GM23338 (cell line): ENCODE measurements around the gene MTARC1.

Source experiments
- CREB1 ChIP-seq: fragments of 250-450 bp; sonication (Bioruptor Pico); IDR thresholded peaks from 2 replicates; pipeline ENCODE4 v1.5.0; 2020; ENCODE audit warnings: low read depth, mild to moderate bottlenecking, moderate library complexity
- CTCF ChIP-seq, 2 experiments: fragments of 200-600 bp in 1 of 2; sonication (generic) in 1 of 2; conservative IDR thresholded peaks; 2 replicates each; pipeline versions ENCODE4 v1.5.1 to v1.6.1; 2016 to 2017; ENCODE audit warnings: antibody characterized with exemption in 2 of 2, low read depth in 2 of 2, mild to moderate bottlenecking in 2 of 2, moderate library complexity in 1 of 2
- ETS1 ChIP-seq: IDR thresholded peaks from 2 replicates; pipeline ENCODE4 v1.6.1; 2016; ENCODE audit warnings: antibody characterized with exemption
- EZH2 ChIP-seq: fragments of 200-600 bp; sonication (generic); IDR thresholded peaks from one replicate; pipeline ENCODE4 v1.8.0; 2017; ENCODE audit warnings: antibody characterized with exemption, mild to moderate bottlenecking, low read depth; ENCODE audit not compliant: unreplicated experiment
- EZH2phosphoT487 ChIP-seq: fragments of 200-600 bp; sonication (generic); IDR thresholded peaks from one replicate; pipeline ENCODE4 v1.8.1; 2018; ENCODE audit warnings: antibody characterized with exemption; ENCODE audit not compliant: unreplicated experiment
- JUNB ChIP-seq: IDR thresholded peaks from one replicate; pipeline ENCODE4 v1.6.1; 2016; ENCODE audit warnings: antibody characterized with exemption; ENCODE audit not compliant: unreplicated experiment
- NANOG ChIP-seq: IDR thresholded peaks from 2 replicates; pipeline ENCODE4 v1.6.1; 2016; ENCODE audit warnings: antibody characterized with exemption, borderline replicate concordance
- POLR2AphosphoS5 ChIP-seq: IDR thresholded peaks from 2 replicates; pipeline ENCODE4 v1.6.1; 2016; ENCODE audit warnings: antibody characterized with exemption, low read depth
- ZNF114 ChIP-seq: fragments of 250-450 bp; sonication (Bioruptor Pico); IDR thresholded peaks from 2 replicates; pipeline ENCODE4 v1.5.0; 2020; ENCODE audit warnings: mild to moderate bottlenecking, moderate library complexity
- ZNF331 ChIP-seq: fragments of 250-450 bp; sonication (Bioruptor Pico); IDR thresholded peaks from 2 replicates; pipeline ENCODE4 v1.5.0; 2020; ENCODE audit warnings: low read depth, mild to moderate bottlenecking, moderate library complexity
- TF ChIP-seq, protein P1 (sequence below): IDR thresholded peaks from one replicate; pipeline ENCODE4 v1.6.1; 2018; ENCODE audit warnings: antibody characterized with exemption; ENCODE audit not compliant: unreplicated experiment
- TF ChIP-seq, protein P2 (sequence below): fragments of 250-450 bp; sonication (Bioruptor Pico); IDR thresholded peaks from 2 replicates; pipeline ENCODE4 v1.5.0; 2020; ENCODE audit warnings: mild to moderate bottlenecking, moderate library complexity

- TF ChIP-seq POLR2AphosphoS5 = no peak
- TF ChIP-seq CTCF (conservative IDR thresholded peaks at IDR 0.05; ENCODE audit: low read depth in 2 of 2) = no peak
- no peak for TF ChIP-seq ETS1
- TF ChIP-seq EZH2phosphoT487 = no peak
- TF ChIP-seq, protein P1, sequence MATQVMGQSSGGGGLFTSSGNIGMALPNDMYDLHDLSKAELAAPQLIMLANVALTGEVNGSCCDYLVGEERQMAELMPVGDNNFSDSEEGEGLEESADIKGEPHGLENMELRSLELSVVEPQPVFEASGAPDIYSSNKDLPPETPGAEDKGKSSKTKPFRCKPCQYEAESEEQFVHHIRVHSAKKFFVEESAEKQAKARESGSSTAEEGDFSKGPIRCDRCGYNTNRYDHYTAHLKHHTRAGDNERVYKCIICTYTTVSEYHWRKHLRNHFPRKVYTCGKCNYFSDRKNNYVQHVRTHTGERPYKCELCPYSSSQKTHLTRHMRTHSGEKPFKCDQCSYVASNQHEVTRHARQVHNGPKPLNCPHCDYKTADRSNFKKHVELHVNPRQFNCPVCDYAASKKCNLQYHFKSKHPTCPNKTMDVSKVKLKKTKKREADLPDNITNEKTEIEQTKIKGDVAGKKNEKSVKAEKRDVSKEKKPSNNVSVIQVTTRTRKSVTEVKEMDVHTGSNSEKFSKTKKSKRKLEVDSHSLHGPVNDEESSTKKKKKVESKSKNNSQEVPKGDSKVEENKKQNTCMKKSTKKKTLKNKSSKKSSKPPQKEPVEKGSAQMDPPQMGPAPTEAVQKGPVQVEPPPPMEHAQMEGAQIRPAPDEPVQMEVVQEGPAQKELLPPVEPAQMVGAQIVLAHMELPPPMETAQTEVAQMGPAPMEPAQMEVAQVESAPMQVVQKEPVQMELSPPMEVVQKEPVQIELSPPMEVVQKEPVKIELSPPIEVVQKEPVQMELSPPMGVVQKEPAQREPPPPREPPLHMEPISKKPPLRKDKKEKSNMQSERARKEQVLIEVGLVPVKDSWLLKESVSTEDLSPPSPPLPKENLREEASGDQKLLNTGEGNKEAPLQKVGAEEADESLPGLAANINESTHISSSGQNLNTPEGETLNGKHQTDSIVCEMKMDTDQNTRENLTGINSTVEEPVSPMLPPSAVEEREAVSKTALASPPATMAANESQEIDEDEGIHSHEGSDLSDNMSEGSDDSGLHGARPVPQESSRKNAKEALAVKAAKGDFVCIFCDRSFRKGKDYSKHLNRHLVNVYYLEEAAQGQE = no peak
- TF ChIP-seq EZH2 = no peak
- TF ChIP-seq CREB1 (CRISPR knock-in tag) = no peak
- no peak for TF ChIP-seq JUNB
- no peak for TF ChIP-seq NANOG
- TF ChIP-seq ZNF331 (CRISPR knock-in tag) = no peak
- TF ChIP-seq ZNF114 (CRISPR knock-in tag) = no peak
- TF ChIP-seq, protein P2, sequence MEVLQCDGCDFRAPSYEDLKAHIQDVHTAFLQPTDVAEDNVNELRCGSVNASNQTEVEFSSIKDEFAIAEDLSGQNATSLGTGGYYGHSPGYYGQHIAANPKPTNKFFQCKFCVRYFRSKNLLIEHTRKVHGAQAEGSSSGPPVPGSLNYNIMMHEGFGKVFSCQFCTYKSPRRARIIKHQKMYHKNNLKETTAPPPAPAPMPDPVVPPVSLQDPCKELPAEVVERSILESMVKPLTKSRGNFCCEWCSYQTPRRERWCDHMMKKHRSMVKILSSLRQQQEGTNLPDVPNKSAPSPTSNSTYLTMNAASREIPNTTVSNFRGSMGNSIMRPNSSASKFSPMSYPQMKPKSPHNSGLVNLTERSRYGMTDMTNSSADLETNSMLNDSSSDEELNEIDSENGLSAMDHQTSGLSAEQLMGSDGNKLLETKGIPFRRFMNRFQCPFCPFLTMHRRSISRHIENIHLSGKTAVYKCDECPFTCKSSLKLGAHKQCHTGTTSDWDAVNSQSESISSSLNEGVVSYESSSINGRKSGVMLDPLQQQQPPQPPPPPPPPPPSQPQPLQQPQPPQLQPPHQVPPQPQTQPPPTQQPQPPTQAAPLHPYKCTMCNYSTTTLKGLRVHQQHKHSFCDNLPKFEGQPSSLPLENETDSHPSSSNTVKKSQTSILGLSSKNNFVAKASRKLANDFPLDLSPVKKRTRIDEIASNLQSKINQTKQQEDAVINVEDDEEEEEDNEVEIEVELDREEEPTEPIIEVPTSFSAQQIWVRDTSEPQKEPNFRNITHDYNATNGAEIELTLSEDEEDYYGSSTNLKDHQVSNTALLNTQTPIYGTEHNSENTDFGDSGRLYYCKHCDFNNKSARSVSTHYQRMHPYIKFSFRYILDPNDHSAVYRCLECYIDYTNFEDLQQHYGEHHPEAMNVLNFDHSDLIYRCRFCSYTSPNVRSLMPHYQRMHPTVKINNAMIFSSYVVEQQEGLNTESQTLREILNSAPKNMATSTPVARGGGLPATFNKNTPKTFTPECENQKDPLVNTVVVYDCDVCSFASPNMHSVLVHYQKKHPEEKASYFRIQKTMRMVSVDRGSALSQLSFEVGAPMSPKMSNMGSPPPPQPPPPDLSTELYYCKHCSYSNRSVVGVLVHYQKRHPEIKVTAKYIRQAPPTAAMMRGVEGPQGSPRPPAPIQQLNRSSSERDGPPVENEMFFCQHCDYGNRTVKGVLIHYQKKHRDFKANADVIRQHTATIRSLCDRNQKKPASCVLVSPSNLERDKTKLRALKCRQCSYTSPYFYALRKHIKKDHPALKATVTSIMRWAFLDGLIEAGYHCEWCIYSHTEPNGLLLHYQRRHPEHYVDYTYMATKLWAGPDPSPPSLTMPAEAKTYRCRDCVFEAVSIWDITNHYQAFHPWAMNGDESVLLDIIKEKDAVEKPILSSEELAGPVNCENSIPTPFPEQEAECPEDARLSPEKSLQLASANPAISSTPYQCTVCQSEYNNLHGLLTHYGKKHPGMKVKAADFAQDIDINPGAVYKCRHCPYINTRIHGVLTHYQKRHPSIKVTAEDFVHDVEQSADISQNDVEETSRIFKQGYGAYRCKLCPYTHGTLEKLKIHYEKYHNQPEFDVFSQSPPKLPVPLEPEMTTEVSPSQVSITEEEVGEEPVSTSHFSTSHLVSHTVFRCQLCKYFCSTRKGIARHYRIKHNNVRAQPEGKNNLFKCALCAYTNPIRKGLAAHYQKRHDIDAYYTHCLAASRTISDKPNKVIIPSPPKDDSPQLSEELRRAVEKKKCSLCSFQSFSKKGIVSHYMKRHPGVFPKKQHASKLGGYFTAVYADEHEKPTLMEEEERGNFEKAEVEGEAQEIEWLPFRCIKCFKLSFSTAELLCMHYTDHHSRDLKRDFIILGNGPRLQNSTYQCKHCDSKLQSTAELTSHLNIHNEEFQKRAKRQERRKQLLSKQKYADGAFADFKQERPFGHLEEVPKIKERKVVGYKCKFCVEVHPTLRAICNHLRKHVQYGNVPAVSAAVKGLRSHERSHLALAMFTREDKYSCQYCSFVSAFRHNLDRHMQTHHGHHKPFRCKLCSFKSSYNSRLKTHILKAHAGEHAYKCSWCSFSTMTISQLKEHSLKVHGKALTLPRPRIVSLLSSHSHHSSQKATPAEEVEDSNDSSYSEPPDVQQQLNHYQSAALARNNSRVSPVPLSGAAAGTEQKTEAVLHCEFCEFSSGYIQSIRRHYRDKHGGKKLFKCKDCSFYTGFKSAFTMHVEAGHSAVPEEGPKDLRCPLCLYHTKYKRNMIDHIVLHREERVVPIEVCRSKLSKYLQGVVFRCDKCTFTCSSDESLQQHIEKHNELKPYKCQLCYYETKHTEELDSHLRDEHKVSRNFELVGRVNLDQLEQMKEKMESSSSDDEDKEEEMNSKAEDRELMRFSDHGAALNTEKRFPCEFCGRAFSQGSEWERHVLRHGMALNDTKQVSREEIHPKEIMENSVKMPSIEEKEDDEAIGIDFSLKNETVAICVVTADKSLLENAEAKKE = no peak
Observed at GRCh38 chr1:220759147-220759546, 27.6 kb upstream of the MTARC1 start.
